HG03432 (cell line): ENCODE measurements around the gene GLRA2.
A peak's percentile ranks its signal among the peaks of the same experiment; 100 is the strongest.

Experiments
- ATAC-seq: cut with Tn5 transposase; IDR thresholded peaks from one replicate; pipeline ENCODE4 v1.9.1; 2021; ENCODE audit warnings: mild to moderate bottlenecking, moderate library complexity; ENCODE audit not compliant: unreplicated experiment

Gene GLRA2

DNA sequence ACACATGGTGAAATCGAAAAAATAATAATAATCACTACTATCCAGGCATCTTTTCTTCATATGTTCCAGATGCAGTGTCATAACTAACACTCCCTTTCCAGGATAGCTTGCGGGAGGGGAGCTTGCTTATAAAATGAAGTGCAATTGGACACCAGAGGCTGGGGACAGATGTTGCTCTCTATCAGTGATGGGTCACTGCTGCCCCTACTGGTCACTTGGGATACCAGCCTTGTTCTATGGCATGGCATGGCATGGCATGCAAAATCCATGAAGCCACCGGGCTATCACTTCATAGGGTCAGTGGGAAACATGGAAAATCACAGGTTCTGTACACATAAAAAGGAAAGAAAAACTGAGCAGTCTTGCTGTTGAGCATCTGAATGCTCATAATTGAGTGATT is 168.1 kb downstream of the GLRA2 start:
- ATAC-seq, result peak; percentile 65

DNA sequence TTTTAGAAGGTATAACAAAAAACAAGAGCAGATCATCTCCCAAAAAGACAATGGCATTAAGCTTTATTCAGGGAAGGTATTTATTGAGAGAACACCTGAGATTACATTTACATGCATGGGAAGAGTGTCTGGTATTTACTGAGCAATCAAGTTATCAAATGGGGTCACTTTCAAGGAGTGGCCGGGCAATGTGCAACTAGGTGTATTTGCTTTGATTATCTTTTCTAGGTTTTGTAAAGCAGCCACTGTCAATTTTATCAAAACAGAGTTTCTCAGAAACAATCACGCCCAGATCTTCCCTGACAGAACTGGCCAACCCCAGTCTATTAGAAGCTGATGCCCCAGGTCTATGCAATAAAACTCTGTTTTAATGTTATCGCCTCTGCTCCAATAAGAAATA is 169.5 kb downstream of the GLRA2 start:
- no peak for ATAC-seq

DNA sequence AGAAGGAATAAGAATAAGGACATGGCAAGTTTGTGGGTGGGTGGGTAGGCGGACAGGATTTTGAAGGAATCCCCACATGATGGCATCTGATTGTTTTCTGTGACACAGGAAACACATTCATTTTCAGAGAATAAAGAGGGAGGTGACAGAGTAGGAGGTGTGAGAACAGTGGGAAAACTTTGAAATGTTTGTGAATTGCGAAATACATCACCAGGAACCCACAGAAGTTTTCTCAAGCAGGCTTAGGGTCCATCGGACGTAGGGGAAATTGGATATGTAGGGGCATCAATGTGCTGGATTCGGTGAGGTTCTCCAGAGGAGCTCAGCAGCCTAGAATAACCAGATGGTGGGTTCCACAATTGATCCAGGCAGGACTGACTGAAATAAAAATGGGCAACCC is 171.6 kb downstream of the GLRA2 start:
- ATAC-seq, result no peak

DNA sequence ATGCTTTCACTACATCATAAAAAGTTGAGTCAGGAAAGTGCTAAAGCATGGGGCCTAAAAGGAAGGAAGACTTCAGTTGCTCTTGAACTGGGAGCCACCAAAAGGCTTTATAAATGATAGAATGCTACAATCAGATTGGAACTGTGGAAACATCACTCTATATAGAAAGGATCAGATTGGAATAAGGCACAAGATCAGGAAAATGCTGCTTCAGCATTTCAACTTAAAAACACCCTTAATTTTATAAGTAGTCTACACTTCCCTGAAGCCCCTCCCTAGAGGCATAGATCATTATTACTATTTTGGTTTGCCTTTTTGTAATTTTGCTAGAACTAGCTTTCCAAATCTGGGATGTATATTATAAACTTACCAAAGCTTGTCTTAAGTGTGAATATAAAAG is 172.8 kb downstream of the GLRA2 start:
- no peak for ATAC-seq

DNA sequence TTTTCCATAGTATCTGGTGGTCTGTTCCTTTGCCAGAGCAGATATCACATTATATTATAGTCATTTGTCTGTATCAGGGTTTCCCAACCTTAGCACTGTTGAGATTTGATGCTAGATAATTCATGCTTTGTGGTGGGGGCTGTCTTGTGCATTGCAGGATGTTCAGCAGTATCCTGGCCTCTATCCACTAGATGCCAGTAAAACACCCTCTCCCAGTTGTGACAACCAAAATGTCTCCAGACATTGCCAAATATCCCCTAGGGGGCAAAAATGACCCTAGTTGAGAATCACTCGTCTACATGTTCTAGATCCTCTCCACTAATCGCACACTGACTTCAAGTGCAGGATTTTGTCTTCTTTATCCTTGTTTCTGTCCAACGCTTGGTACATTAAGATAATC is 182.8 kb downstream of the GLRA2 start:
- no peak for ATAC-seq

DNA sequence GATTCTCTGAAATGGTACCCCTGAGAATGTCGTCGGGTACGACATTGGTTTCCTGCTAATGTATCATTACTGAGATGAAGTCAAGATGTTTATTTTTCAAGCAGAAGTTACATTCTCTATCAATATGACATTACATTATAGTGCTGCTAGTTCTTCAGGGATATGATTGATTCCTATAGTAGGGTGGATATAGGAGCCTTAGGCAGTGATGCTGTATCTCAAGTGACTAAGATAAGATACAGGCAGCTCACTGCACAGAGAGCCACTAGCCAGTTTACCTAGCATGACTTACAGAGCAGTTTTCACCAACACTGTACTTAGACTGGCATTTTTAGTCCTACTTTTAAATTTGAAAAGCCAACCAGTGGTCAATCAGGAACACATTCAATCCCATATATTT is 188.6 kb downstream of the GLRA2 start:
- ATAC-seq, result no peak

DNA sequence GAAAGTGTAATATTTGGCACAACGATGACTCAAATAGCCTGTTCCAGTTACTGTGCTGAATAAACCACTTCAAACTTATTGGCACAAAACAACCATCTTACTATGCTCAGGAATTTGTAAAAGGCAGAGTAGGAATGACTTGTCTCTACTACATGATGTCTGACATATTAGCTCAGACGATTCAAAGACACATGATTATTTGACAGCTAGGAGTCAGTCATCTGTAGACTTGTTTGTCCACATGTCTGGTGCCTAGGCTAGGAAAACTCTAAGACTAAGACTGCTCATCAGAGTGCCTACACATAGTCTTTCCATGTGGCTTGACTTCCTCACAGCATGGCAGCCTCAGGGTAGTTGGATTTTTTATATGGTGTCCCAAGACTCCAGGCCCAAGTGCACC is 189.1 kb downstream of the GLRA2 start:
- ATAC-seq, result no peak

DNA sequence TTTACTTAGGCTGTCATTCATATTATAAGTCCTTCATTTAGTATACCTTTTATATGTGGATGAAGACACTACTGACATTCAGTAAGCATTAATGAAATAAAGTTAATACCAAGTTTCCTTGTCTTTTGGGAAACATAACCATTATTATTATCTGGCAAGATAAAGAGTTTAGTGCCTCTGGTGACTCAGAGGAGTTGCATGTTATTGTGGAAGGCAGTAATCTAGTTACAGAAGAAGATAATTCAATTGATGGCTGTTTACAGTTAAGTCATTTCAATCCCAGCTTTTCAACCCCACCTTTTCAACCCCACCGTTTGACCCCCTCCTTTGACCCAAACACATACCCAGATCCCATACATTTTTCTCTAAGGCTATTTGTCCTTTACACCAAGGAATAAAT is 199.7 kb downstream of the GLRA2 start:
- ATAC-seq, result no peak

DNA sequence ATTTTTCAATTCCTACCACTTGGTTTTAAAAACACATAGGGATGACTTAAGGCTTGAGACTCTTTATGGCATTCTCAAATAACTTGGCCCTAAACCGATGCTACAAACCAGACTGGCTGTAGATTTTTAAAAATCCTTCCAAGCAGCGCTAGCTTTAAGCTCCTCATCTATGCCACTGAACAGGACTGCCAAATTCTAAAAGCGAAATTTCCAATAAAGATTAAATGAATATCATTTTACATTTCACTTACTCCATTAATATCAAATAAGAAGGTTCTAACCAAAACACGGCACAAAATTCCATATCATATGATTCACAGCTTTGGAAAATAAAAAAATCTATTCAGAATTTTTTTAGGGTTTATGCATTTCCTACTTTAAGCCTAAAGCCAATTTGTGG is 209.3 kb downstream of the GLRA2 start:
- ATAC-seq, result no peak

DNA sequence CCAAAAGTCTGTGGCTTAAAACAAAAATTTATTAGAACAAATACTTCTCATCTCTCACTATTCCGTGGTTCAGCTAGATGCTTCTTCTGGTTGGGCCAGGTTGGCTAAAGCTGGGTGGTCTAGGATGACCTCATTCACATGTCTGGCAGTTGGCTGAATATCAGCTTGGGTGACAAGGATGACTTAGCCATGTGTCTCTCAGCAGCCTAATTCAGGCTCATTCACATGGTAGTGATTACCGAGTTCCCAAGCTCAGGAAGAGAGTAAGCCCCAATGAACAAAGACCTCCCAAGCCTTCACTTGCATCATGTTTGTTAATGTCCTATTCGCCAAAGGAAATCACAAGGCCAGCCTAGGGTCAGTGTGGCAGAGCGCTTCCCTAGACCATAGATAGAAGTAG is 224.1 kb downstream of the GLRA2 start:
- ATAC-seq, result no peak

DNA sequence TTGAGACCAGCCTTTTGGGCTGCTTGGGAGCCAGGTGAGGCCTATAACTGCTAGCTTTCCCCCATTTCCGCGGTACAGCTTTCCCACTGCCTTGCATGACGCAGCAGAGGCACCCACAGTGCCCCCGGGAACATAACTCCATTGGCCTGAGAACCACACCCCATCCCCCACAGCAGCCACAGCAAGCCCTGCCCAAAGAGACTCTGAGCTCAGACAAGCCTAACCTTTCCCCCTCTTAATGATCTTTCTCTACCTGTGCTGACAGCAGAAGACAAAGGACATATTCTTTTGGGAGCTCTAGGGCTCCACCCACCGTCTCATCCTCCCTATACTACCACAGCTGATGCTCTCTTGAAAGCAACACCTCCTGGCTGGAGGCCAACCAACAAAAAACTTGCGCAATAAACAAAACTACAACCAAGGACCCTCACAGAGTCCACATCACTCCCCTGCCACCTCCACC is 228.7 kb downstream of the GLRA2 start:
- no peak for ATAC-seq

DNA sequence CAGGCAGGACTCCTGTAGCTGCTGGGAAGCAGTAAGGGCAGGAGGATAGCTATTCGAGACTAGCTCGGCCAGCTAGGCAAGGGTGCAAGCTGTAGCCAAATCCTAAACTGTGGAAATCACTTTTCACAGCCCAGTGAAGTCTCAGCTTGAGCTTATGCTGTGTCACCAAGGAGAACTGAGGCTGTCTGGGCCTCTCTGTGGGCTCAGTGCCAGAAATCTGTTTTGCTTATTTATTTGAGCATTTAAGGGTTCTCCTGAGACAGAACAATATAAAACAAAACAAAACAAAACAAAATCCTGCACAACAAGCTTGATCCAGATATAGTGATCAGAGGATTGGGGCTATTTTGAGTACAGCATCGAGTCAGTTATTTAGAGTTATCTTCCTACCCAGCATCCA is 246.1 kb downstream of the GLRA2 start:
- ATAC-seq, result no peak

DNA sequence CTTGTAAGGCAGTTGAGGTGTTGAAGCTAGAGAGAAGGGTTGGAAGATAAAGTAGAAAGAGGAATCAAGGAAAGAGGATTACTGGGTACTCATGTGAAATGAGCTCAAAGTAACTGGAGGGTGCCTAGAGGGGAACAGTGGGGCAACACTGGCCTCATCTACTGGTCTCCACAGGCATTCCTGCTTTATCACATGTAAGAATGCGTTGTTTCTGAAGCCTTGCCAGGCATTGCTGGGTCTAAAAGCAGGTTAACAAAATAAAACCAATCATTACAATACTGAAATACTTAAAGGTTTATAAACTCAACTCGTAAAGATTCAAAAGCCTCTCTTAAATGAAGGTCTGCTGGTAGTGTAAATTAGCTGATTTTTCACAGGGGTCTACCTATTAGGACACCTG is 247.6 kb downstream of the GLRA2 start:
- no peak for ATAC-seq

DNA sequence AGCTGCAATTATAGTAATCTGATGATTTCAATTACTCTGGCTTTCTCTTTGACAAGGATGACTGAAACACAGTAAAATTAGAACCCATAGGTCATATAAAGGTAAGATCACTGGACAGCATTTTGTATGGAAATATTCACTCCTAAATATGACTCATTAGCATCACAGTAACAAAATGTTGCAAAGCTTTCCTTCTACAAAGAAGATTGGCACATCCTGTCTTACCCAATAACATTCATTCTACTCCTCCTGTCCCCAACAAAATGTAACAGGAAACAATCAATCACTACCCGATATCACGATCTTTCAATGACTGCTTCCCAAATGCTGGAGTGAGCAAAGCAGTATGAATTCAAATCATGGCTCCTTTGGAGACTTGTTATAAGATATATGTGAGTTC is 248.2 kb downstream of the GLRA2 start:
- no peak for ATAC-seq

DNA sequence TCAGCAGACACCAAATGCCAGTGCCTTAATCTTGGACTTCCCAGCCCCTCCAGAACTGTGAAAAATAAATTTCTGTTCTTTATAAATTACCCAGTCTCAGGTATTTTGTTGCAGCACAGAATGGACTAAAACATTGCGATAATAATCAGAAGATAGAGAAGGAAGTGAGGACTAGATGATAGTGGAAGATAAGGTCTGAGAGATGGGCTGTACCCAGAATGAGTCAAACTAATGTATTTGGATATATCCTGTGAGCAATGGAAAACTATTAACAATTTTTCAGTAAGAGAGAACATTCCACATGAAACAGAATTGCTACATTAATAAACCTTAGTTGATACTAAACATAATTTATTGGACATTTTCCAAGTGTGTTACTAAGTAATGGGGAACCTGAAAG is 250.2 kb downstream of the GLRA2 start:
- ATAC-seq, result no peak
